GM19463 (cell line): ENCODE measurements around the gene STIMATE.

Source experiments
- ATAC-seq: cut with Tn5 transposase; IDR thresholded peaks from one replicate; pipeline ENCODE4 v1.9.1; 2021; ENCODE audit warnings: mild to moderate bottlenecking, moderate library complexity; ENCODE audit not compliant: unreplicated experiment

The STIMATE gene

GRCh38 chr3:52871761-52872160 lies 25.6 kb downstream of the STIMATE start:
- no peak for ATAC-seq

- no peak for ATAC-seq
Observed at GRCh38 chr3:52870471-52870870, 26.9 kb downstream of the STIMATE start.

- ATAC-seq: no peak
Observed at GRCh38 chr3:52866427-52866826, 30.9 kb downstream of the STIMATE start.

DNA sequence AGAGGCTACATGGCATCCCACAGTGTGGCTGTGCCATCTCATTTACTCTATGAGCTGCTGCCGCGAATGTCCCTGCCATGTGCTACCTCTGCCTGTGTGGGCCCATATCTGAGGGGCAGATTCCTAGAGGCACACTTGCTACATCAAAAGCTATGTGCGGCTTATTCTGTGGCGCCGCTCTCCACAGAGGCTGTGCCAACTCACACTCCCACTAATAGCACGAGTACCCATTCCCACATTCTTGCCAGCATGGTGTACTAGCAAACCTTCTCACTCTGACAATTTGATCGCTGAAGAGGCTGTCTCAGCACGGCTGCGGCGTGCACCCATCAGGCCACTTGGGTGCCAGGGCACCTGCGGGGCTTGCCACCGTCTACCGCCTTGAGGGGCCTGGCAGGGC lies 31.4 kb downstream of the STIMATE start:
- ATAC-seq: no peak

DNA sequence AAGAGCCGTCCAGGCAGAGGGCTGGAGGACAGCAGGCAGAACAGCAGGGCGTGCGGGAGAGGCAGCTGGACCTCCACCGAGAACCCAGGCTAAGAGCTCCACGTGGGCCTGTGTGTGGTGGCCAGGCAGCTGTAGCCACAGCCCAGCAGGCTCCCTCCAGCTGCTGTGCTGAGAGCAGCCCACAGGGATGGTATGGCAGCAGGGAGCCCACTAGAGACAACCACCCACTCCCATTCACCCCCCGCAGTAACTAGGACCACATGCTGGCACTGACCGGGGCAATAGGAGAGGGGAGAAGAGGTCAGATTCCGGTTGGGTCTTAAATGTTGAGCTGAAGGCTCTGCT lies 37.0 kb downstream of the STIMATE start:
- no peak for ATAC-seq

DNA sequence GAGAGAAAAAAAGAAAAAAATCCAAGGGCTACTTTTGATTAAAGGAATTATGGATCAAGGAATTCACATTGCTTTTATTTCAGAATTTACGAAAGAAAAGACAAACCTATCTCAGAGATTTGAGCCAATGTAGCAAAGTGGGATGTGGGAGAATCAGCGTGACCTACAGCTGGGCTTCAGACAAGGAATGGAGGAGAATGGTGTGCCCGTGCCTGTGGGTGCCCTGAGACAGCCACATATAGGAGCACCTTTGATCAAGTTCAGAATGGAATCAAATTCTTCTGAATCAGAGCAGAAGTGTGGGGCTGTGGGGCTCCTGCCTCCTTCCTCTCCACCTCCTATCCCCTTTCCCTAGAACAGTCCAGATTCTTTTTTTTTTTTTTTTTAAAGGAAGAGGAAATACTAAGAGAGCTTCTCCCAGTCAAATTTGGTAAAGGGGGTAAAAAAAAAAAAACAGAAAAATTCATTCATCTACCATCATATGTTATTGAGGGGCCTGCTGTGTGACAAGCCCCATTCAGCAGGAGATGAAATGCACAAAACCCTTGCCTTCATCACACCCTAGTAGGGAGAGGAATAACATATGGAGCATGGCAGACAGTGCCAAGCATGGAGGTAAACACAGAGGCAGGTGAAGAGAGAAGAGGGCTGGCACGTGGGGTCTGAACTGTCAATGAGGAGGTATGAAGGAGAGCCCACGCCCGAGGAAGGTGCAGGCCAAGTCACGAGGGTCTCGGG lies 37.5 kb downstream of the STIMATE start:
- ATAC-seq: no peak

DNA sequence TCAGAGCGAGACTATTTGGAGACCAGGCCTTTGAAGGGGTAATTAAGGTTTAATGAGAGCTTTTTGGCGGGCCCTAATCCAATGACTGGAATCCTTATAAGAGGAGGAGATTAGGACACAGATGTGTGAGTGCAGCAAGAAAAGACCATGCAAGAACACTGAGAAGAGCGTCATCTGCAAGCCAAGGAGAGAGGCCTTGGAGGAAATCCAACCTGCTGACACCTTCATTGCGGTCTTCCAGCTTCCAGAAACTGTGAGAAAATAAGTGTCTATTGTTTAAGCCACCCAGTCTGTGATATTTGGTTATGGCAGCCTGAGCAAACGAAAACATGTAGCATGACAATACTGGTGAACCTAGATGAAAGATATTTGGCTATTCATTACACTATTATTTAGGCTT lies 39.5 kb downstream of the STIMATE start:
- no peak for ATAC-seq

DNA sequence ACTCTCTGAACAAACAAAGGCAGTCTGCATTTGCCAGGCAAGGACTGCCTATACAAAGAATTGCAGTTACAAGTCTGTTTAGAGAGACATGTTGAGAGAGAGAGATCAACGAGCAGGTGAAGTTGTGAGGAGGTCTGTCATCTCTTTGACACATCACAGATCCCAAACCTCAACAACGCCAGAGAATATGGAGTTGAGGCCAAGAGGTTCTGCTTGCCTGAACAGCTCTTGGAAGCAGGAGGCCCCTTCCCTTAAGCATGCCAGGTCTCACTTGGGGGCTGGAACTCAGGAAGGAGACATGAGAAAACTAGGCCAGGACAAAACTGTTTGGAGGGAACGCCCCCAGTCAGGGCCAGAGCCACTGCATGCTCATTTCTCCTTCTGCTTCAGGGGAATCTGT lies 40.2 kb downstream of the STIMATE start:
- no peak for ATAC-seq

- no peak for ATAC-seq
Observed at GRCh38 chr3:52856666-52857065, 40.7 kb downstream of the STIMATE start.

- no peak for ATAC-seq
Observed at GRCh38 chr3:52854013-52854412, 43.3 kb downstream of the STIMATE start.

GRCh38 chr3:52852419-52852818 lies 44.9 kb downstream of the STIMATE start:
- ATAC-seq: no peak

- ATAC-seq: no peak
Observed at GRCh38 chr3:52851348-52851747, 46.0 kb downstream of the STIMATE start.

DNA sequence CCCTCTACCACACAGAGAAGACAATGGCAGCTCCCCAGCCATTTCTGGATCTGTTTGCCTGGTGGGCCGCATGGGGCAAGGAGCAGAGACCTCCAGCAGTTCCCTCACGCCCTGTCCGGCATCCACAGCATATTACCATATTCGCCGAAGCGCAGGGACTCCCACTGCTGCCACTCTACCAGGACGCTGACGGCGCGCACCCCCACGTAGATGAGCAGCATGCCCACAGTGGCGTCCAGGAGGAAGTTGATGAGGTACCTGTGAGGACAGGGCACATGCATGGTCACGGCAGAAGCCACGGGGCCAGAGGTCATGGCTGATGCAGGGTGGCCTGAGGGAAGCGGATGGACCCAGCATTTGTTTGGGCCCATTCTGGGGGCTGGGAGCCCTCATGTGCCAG lies 47.7 kb downstream of the STIMATE start:
- ATAC-seq: no peak

DNA sequence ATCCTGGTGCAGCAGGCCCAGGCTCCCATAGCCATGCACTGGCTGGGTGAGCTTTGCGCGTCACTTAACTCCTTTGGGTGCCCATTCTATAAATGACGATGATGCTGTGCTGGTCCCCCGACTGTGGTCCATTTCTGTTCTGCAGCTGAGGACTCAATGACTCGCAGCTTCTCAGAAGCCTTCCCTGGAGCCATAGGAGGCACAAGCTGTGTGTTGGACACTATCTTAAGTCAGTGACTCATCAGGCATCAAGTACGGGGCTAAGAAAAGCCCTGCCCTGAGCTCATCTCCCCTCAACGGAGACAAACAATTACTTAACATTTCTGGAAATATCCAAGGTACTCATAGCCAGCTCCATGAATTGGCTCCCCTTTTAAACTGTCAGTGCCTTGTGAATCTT lies 48.7 kb downstream of the STIMATE start:
- no peak for ATAC-seq

DNA sequence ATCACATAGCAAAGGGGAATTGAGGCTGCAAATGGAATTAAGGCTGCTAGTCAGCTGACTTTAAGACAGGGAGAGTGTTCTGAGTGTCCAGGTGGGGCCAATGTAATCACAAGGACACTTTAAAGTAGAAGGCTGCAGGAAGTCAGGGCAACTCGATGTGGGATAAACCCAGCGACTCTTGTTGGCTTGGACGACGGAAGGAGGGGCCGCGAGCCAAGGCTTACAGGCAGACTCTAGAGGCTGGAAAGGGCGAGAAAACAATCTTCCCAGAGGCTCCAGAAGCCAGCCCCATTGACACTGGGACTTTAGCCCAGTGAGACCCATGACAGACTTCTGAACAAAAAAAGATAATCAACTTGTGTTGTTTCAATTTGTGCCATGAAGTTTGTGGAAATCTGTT lies 49.6 kb downstream of the STIMATE start:
- no peak for ATAC-seq

DNA sequence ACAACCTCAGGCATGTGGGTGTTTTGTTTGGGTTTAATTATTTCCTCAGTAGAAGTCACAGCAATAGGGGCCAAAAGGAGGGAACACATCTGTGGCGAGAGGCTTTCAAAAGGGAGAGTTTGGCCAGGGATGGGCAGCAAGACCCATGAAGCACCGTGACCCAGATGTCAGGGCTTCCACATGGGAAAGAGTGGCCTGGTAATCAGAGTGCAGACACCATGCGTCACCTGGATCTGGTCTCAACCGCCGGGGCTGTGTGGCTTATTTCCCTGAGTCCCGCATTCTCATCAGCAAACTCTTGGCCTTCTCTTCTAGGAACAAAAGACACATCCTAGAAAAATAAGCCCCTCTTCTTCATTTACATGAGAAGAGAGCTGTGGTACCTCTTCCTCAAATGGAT lies 50.1 kb downstream of the STIMATE start:
- no peak for ATAC-seq

DNA sequence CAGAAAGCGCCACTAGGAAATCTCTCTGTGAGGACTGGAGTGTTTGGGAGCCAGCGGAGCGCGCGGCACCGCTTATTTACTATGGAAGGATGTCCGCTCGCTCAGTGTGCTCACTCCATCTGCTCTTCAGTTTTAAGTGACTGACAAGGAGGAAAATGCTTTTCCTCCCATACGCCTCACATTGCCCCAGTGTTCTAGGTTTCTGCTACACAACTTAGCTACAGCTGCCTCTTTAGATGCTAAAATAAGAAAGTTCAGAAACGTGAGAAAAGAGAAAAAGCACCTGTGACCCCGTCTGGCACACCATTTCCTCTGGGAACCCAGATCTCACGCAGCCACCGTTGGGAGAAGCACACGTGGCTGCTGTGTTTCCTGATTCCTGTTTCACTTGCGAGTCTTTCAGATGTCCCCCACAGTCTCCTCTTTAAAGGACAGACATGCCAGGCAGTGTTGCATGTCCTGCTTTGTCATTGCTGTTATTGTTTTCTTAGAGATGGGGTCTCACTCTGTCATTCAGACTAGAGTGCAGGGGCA lies 50.8 kb downstream of the STIMATE start:
- no peak for ATAC-seq

DNA sequence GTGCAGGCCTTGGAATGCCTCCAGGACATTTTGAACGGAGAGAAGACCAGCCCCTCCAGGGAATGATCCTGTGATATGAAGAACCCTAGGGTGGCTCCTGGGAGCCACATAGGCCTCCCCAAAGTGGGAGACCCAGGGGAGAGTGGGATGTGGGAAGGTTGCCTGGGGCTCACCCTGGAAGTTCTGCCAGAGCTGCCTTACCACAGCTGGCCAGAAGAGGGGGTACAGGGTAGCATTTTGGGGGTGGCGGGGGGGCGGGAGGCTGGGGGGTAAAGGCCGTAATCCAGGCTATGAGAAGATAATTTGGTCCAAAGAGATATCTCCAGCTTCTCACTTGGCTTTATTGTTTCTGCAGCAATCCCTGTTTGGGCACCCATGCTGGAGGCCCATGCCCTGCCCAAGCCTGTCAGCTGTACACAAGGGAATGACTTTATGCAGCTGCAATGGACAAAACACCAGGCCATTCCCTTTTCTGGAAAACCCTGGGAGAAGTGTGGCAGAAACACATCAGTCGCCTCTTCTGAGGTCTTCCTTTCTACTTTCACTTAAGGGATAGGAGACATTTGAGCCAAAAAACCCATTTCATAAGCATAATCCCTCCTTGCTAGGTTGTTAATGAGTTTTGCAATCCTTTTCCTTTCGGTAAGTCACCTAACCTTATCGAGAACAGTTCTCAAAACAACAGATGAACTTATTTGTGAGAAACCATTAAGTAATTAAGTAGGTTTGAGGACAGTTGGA lies 51.5 kb downstream of the STIMATE start:
- no peak for ATAC-seq

DNA sequence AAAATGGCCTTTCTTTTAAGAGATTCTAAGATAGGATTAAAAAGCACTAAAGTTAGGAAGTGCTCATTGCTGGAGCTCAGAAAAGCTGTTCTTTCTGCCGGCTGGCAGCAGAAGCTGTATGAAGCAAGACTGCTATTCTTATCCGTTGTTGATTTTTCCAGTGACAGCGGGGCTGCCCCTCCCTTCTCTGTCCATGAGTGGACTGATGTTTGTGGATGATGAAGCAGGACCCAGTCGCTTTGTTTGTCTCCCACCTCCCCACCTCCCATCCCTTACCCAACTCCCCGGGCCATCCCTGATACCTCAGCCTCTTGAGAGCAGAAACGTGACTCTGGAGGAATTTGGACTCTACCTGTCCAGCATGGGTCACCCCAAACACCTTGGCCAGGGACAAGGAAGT lies 52.2 kb downstream of the STIMATE start:
- ATAC-seq: no peak

DNA sequence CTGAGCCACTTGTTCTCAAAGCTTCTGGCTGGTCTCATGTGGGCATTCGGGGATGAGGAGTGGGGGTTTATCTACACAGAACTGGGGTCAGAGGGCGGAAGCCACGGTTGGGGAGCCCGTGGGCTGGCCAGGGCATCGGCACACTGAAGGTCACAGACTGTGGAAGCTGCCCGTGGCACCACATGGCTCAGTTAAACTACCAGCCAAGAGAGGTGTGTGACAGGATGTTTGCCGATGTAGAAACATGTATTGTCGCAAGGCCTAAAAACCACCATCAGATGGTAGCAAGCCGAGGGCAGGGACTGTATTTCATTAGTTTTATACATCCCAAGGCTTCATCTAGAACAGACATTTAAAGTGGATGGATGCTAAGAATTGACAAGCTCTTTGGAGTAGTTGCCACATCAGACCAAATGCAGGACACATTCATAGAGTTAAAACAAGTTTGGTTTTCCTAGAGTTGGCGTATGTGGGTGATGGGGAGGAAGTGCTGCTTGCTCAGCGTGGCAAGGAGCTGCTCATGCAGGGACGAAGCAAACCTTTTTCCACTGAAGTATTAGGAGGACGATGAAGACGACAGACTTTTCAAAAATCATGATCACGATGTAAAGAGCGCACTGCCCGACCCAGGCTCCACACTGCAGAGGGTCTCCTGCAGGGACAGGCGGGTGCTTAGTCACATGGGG lies 52.9 kb downstream of the STIMATE start:
- ATAC-seq: no peak

- ATAC-seq: no peak
Observed at GRCh38 chr3:52843881-52844280, 53.5 kb downstream of the STIMATE start.
